Measurements from ENCODE around the gene FBXW8.

The FBXW8 gene

DNA sequence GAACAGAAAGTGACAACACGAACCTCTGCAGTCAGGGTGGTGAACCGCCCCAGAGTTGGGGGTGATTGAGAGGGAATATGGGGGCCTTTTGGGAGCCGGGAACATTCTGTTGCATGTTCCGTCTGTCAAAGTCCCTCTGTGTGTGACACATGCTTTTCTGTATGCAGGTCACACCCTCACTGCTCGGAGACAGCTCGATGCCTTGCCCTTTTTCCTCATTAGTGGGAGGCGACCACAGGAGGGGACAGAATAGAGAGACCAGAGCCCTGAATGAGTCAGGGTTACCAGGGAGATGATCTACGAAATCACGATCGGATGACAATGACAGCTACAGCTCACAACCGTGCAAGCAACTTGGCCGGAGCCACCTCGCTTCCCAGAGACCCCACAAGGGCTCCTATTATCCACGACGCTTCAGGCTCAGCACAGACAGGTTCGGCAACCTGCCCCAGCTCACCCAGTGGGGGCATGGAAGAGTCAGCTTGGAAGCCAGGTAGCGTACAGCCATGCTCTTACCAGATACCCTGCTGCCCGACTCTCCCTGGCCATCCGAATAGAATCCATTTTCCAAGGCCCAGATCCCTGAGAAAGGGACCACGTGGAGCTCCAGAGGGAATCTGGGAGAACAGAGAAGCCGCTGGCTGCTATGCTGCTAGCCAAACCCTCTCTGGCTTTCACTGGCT lies 149.6 kb downstream of the FBXW8 start:
- H3K4me1 ChIP-seq (ENCODE audit: low read length): no peaks in the 10 kb centered on the region
- DNase-seq: no peak

DNA sequence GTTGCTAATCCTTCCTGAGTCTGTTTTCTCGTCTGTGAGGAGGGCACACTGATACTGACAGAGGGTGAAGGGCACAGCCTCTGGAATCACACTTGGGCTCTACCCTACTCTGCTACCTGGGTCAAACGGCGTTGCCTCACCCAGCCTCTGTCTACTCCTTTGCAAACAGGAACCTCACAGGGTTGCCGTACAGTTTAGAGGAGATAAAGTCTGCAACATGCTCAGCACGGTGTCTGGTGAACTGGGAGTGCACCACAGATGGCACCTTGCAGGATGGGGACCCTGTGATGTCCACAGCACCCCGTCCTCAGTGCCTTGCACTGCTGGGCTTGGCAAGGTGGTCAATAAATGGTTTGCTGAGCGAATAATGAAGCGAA lies 150.2 kb downstream of the FBXW8 start:
- no peak overlapping the region for H3K4me2 ChIP-seq (ENCODE audit: low read depth, low read length)
- no peaks in the 10 kb centered on the region for H3F3A ChIP-seq (ENCODE audit: insufficient read depth, low read length)
- no peak overlapping the region for H3K9ac ChIP-seq (ENCODE audit: low read length)
- H2AFZ ChIP-seq (ENCODE audit: low read length): no peak overlapping the region
- H3K4me1 ChIP-seq (ENCODE audit: low read length): no peaks in the 10 kb centered on the region
- no peak overlapping the region for H3K27ac ChIP-seq (ENCODE audit: low read length)
- TF ChIP-seq, protein P1, sequence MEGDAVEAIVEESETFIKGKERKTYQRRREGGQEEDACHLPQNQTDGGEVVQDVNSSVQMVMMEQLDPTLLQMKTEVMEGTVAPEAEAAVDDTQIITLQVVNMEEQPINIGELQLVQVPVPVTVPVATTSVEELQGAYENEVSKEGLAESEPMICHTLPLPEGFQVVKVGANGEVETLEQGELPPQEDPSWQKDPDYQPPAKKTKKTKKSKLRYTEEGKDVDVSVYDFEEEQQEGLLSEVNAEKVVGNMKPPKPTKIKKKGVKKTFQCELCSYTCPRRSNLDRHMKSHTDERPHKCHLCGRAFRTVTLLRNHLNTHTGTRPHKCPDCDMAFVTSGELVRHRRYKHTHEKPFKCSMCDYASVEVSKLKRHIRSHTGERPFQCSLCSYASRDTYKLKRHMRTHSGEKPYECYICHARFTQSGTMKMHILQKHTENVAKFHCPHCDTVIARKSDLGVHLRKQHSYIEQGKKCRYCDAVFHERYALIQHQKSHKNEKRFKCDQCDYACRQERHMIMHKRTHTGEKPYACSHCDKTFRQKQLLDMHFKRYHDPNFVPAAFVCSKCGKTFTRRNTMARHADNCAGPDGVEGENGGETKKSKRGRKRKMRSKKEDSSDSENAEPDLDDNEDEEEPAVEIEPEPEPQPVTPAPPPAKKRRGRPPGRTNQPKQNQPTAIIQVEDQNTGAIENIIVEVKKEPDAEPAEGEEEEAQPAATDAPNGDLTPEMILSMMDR (IDR thresholded peaks at IDR 0.05; ENCODE audit: low read length): no peak
- no peak for TF ChIP-seq EZH2phosphoT487 (IDR thresholded peaks at IDR 0.05; ENCODE audit: low read length)
- TF ChIP-seq EZH2 (optimal IDR thresholded peaks at IDR 0.05; ENCODE audit: low read depth, low read length): no peak
- H4K20me1 ChIP-seq (ENCODE audit: insufficient read depth, low read length): no peaks in the 10 kb centered on the region
- no peak overlapping the region for H3K4me3 ChIP-seq (ENCODE audit: low read length)
- no peaks in the 10 kb centered on the region for H3K79me2 ChIP-seq (ENCODE audit: low read length)
- DNase-seq: no peak
- no peaks in the 10 kb centered on the region for H3K36me3 ChIP-seq (replicated peaks; ENCODE audit: insufficient read depth, low read length)
- H3K9me2 ChIP-seq (replicated peaks; ENCODE audit: insufficient read depth, low read length): no peaks in the 10 kb centered on the region
- H3K27me3 ChIP-seq (replicated peaks; ENCODE audit: insufficient read depth, low read length): no peaks in the 10 kb centered on the region
- H3K9me3 ChIP-seq (replicated peaks; ENCODE audit: insufficient read depth, low read length): no peaks in the 10 kb centered on the region

More for the DNA sequence above, 149.6 kb downstream of the FBXW8 start:
- no peak overlapping the region for H3K27ac ChIP-seq (ENCODE audit: low read length)
- H2AFZ ChIP-seq (ENCODE audit: low read length): no peak overlapping the region
- no peak overlapping the region for H3K4me3 ChIP-seq (ENCODE audit: low read length)
- H3K9me2 ChIP-seq (replicated peaks; ENCODE audit: insufficient read depth, low read length): no peaks in the 10 kb centered on the region
- H3K79me2 ChIP-seq (ENCODE audit: low read length): no peaks in the 10 kb centered on the region
- no peaks in the 10 kb centered on the region for H3K9me3 ChIP-seq (replicated peaks; ENCODE audit: insufficient read depth, low read length)
- TF ChIP-seq EZH2 (optimal IDR thresholded peaks at IDR 0.05; ENCODE audit: low read depth, low read length) (no peak), EZH2phosphoT487 (IDR thresholded peaks at IDR 0.05; ENCODE audit: low read length) (no peak)
- TF ChIP-seq, protein P1 (IDR thresholded peaks at IDR 0.05; ENCODE audit: low read length): no peak
- no peaks in the 10 kb centered on the region for H4K20me1 ChIP-seq (ENCODE audit: insufficient read depth, low read length)
- H3K27me3 ChIP-seq (replicated peaks; ENCODE audit: insufficient read depth, low read length): no peaks in the 10 kb centered on the region
- no peak overlapping the region for H3K4me2 ChIP-seq (ENCODE audit: low read depth, low read length)
- H3K9ac ChIP-seq (ENCODE audit: low read length): no peak overlapping the region
- H3F3A ChIP-seq (ENCODE audit: insufficient read depth, low read length): no peaks in the 10 kb centered on the region
- H3K36me3 ChIP-seq (replicated peaks; ENCODE audit: insufficient read depth, low read length): no peaks in the 10 kb centered on the region

DNA sequence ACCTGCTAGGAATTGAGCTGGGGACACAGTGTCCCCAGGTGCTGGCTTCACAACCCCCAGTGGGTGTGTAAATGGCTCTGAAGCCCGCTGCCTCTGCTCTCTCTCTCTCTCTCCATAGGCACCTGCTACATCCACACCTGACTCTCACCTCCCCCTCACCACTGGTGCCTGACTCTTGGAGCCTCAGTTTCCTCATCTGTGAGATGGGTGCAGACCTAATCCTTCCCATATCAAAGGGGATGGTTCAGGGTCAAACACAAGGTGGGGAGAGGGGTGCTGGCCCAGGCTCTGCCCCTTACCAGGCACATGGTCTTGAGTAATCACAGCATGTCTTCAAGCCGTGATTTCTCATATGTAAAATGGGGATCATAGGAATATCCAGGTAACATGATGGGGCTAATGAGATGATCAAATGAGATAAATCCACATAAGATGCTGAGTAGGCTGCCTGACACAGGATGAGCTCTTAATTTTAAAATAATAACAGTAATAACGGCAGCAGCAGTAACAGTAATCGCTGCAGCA lies 150.9 kb downstream of the FBXW8 start:
- Histone ChIP-seq H3K4me2 (ENCODE audit: low read depth, low read length) (no peak overlapping the region), H2AFZ (ENCODE audit: low read length) (no peak overlapping the region), H3K9me3 (replicated peaks; ENCODE audit: insufficient read depth, low read length) (no peaks in the 10 kb centered on the region), H3K4me1 (ENCODE audit: low read length) (no peaks in the 10 kb centered on the region), H3K36me3 (replicated peaks; ENCODE audit: insufficient read depth, low read length) (no peaks in the 10 kb centered on the region), H3K27me3 (replicated peaks; ENCODE audit: insufficient read depth, low read length) (no peaks in the 10 kb centered on the region), H3K4me3 (ENCODE audit: low read length) (no peak overlapping the region), H3K79me2 (ENCODE audit: low read length) (no peaks in the 10 kb centered on the region), H3F3A (ENCODE audit: insufficient read depth, low read length) (no peaks in the 10 kb centered on the region), H3K9ac (ENCODE audit: low read length) (no peak overlapping the region), H4K20me1 (ENCODE audit: insufficient read depth, low read length) (no peaks in the 10 kb centered on the region), H3K27ac (ENCODE audit: low read length) (no peak overlapping the region), H3K9me2 (replicated peaks; ENCODE audit: insufficient read depth, low read length) (no peaks in the 10 kb centered on the region)
- TF ChIP-seq, protein P1 (IDR thresholded peaks at IDR 0.05; ENCODE audit: low read length): no peak
- TF ChIP-seq EZH2 (optimal IDR thresholded peaks at IDR 0.05; ENCODE audit: low read depth, low read length) (no peak), EZH2phosphoT487 (IDR thresholded peaks at IDR 0.05; ENCODE audit: low read length) (no peak)
- DNase-seq: no peak

Data from MM.1S (cell line).